Measurements from ENCODE around the gene ADH5. TPM values are rescaled to one million over a fixed set of nuclear protein-coding genes. Genes with fewer than 3 reads are reported as not detected.

ADH5 gene
- total and polyA plus RNA-seq, 2 donors (not counting 1 experiment from before 2014, with no cell fraction given), result 23.9 to 65.6 TPM

DNA sequence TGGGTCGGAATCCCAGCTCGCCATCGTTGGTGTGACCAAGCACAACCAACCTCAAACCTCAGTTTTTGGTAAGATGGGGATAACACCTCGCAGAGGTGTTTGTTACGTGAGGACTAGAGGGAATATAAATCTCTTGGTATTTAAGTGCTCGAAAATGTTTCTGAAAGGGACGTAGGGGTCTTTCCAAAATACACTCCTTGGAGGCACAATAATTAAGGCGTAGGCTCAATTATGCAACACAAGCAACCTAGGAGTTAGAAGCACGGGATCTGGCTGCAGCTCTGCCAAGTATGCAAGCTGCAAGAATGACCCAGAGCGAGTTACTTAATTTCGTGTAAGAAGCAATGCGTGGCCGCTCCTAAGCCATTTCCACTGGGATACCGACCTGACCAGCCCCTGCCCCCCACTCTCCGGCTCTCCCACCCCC, 552 bp downstream of the ADH5 start:
- no peak for DNase-seq
- peak overlapping the region; percentile 97 for H2AFZ ChIP-seq (ENCODE audit: insufficient read depth, low read depth, low read length, poor library complexity, severe bottlenecking)
- Mint-ChIP-seq H3K9me3 (ENCODE audit: insufficient read depth) (no peaks in the 10 kb centered on the region), H3K4me1 (peaks cover 46% of the 10 kb centered on the region), H3K4me3 (peak overlapping the region; percentile 98), H3K27me3 (no peaks in the 10 kb centered on the region), H3K27ac (peak overlapping the region; percentile 98)
- TF ChIP-seq, protein P1, sequence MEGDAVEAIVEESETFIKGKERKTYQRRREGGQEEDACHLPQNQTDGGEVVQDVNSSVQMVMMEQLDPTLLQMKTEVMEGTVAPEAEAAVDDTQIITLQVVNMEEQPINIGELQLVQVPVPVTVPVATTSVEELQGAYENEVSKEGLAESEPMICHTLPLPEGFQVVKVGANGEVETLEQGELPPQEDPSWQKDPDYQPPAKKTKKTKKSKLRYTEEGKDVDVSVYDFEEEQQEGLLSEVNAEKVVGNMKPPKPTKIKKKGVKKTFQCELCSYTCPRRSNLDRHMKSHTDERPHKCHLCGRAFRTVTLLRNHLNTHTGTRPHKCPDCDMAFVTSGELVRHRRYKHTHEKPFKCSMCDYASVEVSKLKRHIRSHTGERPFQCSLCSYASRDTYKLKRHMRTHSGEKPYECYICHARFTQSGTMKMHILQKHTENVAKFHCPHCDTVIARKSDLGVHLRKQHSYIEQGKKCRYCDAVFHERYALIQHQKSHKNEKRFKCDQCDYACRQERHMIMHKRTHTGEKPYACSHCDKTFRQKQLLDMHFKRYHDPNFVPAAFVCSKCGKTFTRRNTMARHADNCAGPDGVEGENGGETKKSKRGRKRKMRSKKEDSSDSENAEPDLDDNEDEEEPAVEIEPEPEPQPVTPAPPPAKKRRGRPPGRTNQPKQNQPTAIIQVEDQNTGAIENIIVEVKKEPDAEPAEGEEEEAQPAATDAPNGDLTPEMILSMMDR (IDR thresholded peaks at IDR 0.05), result no peak
- no peak for TF ChIP-seq EZH2 (IDR thresholded peaks at IDR 0.05; ENCODE audit: borderline replicate concordance, insufficient read depth, low read depth, low read length, poor library complexity, severe bottlenecking)
- H3K4me3 ChIP-seq (ENCODE audit: control extremely low read depth in 1 of 5, extremely low read depth in 1 of 5, insufficient read depth in 1 of 5, low read depth in 2 of 5, low read length in 4 of 5), result peak overlapping the region; percentile 27 to 97 (median 93)
- H3K27ac ChIP-seq (ENCODE audit: low read length in 2 of 2), result peak overlapping the region; percentile 75 to 84
- POLR2A ChIA-PET, result interaction anchor here (0.6 to 2.3 kb wide), 7 partner anchors 31 to 947 kb away, joined by 3 to 11 read pairs (median 7); partner anchors contain the start of genes EIF4E, METAP1 and TRMT10A
- H3K79me2 ChIP-seq (ENCODE audit: control insufficient read depth, insufficient read depth, low read length), result peaks cover 47% of the 10 kb centered on the region
- H3K36me3 ChIP-seq (replicated peaks in 1 of 2; ENCODE audit: control extremely low read depth in 1 of 2, control insufficient read depth in 1 of 2, extremely low read depth in 1 of 2, insufficient read depth in 2 of 2, low read length in 1 of 2), result peaks cover 2 to 19% of the 10 kb centered on the region in 2 experiments
- H3K9me3 ChIP-seq (ENCODE audit: control extremely low read depth in 1 of 3, control insufficient read depth in 2 of 3, insufficient read depth in 1 of 3, low read length in 2 of 3), result no peaks in the 10 kb centered on the region
- CTCF ChIA-PET, result interaction anchor here (0.8 to 2.8 kb wide), 4 partner anchors 32 to 945 kb away, joined by 3 to 18 read pairs (median 8); partner anchors contain the start of genes EIF4E, METAP1 and STPG2
- peak overlapping the region; percentile 89 for H3K9ac ChIP-seq (ENCODE audit: low read length)
- H3K4me1 ChIP-seq (ENCODE audit: control insufficient read depth in 2 of 2, insufficient read depth in 2 of 2, low read length in 2 of 2), result peaks cover 15 to 25% of the 10 kb centered on the region in 2 donors
- H3K27me3 ChIP-seq (replicated peaks in 1 of 4; ENCODE audit: control extremely low read depth in 1 of 4, control insufficient read depth in 3 of 4, insufficient read depth in 4 of 4, low read length in 3 of 4), result no peaks in the 10 kb centered on the region
- under 1% methylated on average over 8 of the region's 15 CpGs for WGBS (ENCODE audit: insufficient coverage)
- H3K4me2 ChIP-seq (replicated peaks; ENCODE audit: low read depth, low read length, poor library complexity, severe bottlenecking), result peak overlapping the region; percentile 87
- H4K20me1 ChIP-seq (ENCODE audit: control insufficient read depth, insufficient read depth, low read length, poor library complexity, severe bottlenecking), result no peaks in the 10 kb centered on the region
- peak; percentile 6 for ATAC-seq (ENCODE audit: low read depth)
- intact Hi-C loops (cut with micrococcal nuclease), result loop anchor here (1.0 to 5.0 kb wide), 8 partner anchors 93 to 945 kb away; partner anchors contain the start of genes DAPP1, DNAJB14, METAP1 and RAP1GDS1

DNA sequence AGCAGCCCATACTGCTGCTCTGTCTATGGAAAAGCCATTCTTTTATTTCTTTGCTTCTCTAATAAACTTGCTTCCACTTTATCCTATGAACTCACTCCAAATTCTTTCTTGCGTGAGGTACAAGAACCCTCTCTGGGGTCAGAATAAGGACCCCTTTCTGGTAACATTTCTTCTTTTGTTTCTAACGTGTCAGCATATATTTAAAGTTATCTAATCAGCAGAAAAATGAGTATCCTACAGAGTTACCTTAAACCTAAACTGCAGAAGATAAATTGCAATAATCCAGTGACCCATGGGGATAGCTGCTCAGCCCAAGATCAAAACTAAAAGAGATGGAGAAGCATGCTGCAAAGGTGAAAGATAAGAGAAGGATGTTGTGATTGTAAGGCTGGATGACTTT, 4.0 kb downstream of the ADH5 start:
- Mint-ChIP-seq H3K9me3 (ENCODE audit: insufficient read depth) (no peaks in the 10 kb centered on the region), H3K27ac (no peak overlapping the region), H3K4me3 (no peak overlapping the region), H3K4me1 (peaks cover 35% of the 10 kb centered on the region), H3K27me3 (no peaks in the 10 kb centered on the region)
- no peak overlapping the region for H3K9ac ChIP-seq (ENCODE audit: low read length)
- DNase-seq (no peak), ATAC-seq (ENCODE audit: low read depth) (no peak)
- no peaks in the 10 kb centered on the region for H3K9me3 ChIP-seq (ENCODE audit: control extremely low read depth in 1 of 3, control insufficient read depth in 2 of 3, insufficient read depth in 1 of 3, low read length in 2 of 3)
- H3K4me2 ChIP-seq (replicated peaks; ENCODE audit: low read depth, low read length, poor library complexity, severe bottlenecking), result no peak overlapping the region
- peaks cover 34% of the 10 kb centered on the region for H3K79me2 ChIP-seq (ENCODE audit: control insufficient read depth, insufficient read depth, low read length)
- H3K4me1 ChIP-seq (ENCODE audit: control insufficient read depth in 2 of 2, insufficient read depth in 2 of 2, low read length in 2 of 2), result peaks cover 10 to 20% of the 10 kb centered on the region in 2 donors
- H3K27ac ChIP-seq (ENCODE audit: low read length in 2 of 2), result no peak overlapping the region
- no peak for TF ChIP-seq EZH2 (IDR thresholded peaks at IDR 0.05; ENCODE audit: borderline replicate concordance, insufficient read depth, low read depth, low read length, poor library complexity, severe bottlenecking)
- TF ChIP-seq, protein P1 (IDR thresholded peaks at IDR 0.05), result no peak
- intact Hi-C loops (cut with micrococcal nuclease), result no loop called here
- no peaks in the 10 kb centered on the region for H3K27me3 ChIP-seq (replicated peaks in 1 of 4; ENCODE audit: control extremely low read depth in 1 of 4, control insufficient read depth in 3 of 4, insufficient read depth in 4 of 4, low read length in 3 of 4)
- WGBS (ENCODE audit: insufficient coverage), result 100% methylated on average over 1 of the region's 2 CpGs
- no peak overlapping the region for H3K4me3 ChIP-seq (ENCODE audit: control extremely low read depth in 1 of 5, extremely low read depth in 1 of 5, insufficient read depth in 1 of 5, low read depth in 2 of 5, low read length in 4 of 5)
- H2AFZ ChIP-seq (ENCODE audit: insufficient read depth, low read depth, low read length, poor library complexity, severe bottlenecking), result no peak overlapping the region
- peaks cover 6 to 49% of the 10 kb centered on the region in 2 experiments for H3K36me3 ChIP-seq (replicated peaks in 1 of 2; ENCODE audit: control extremely low read depth in 1 of 2, control insufficient read depth in 1 of 2, extremely low read depth in 1 of 2, insufficient read depth in 2 of 2, low read length in 1 of 2)
- CTCF ChIA-PET, result no interaction called here
- no peaks in the 10 kb centered on the region for H4K20me1 ChIP-seq (ENCODE audit: control insufficient read depth, insufficient read depth, low read length, poor library complexity, severe bottlenecking)
- POLR2A ChIA-PET, result no interaction called here
